HG03159 (cell line): ENCODE measurements around the gene CD14.
A peak's percentile ranks its signal among the peaks of the same experiment; 100 is the strongest.
"Not testable (repeated sequence)": the region's sequence is repeated elsewhere in the genome, so short reads cannot be mapped to it uniquely, and the experiment has no call there.

Source experiments
- ATAC-seq: cut with Tn5 transposase; IDR thresholded peaks from one replicate; pipeline ENCODE4 v1.9.1; 2021; ENCODE audit warnings: mild to moderate bottlenecking, moderate library complexity; ENCODE audit not compliant: unreplicated experiment

CD14 gene

GRCh38 chr5:140635291-140636257 lies 2.6 kb upstream of the CD14 start:
- ATAC-seq = no peak

- ATAC-seq = no peak
Observed at GRCh38 chr5:140634103-140634502, 1.1 kb upstream of the CD14 start.

- ATAC-seq = no peak
Observed at GRCh38 chr5:140633501-140633900, 526 bp upstream of the CD14 start.

GRCh38 chr5:140632366-140633020 lies 482 bp downstream of the CD14 start:
- ATAC-seq = peak; percentile 40

GRCh38 chr5:140631831-140632365 lies 1.1 kb downstream of the CD14 start:
- peak; percentile 38 for ATAC-seq

GRCh38 chr5:140631036-140631417 lies 1.9 kb downstream of the CD14 start:
- no peak for ATAC-seq

GRCh38 chr5:140630292-140631035 lies 2.5 kb downstream of the CD14 start:
- no peak for ATAC-seq

GRCh38 chr5:140628711-140629110 lies 4.3 kb downstream of the CD14 start:
- ATAC-seq = no peak

GRCh38 chr5:140627972-140628371 lies 5.0 kb downstream of the CD14 start:
- ATAC-seq = no peak

GRCh38 chr5:140624886-140625285 lies 8.1 kb downstream of the CD14 start:
- not testable (repeated sequence) for ATAC-seq

- not testable (repeated sequence) for ATAC-seq
Observed at GRCh38 chr5:140623061-140623460, 9.9 kb downstream of the CD14 start.

- no peak for ATAC-seq
Observed at GRCh38 chr5:140622301-140622700, 10.7 kb downstream of the CD14 start.

GRCh38 chr5:140611020-140611521 lies 21.9 kb downstream of the CD14 start:
- ATAC-seq = no peak

- ATAC-seq = no peak
Observed at GRCh38 chr5:140609126-140609525, 23.8 kb downstream of the CD14 start.

GRCh38 chr5:140608722-140609121 lies 24.3 kb downstream of the CD14 start:
- no peak for ATAC-seq

GRCh38 chr5:140607031-140607430 lies 25.9 kb downstream of the CD14 start:
- ATAC-seq = no peak

GRCh38 chr5:140605879-140606278 lies 27.1 kb downstream of the CD14 start:
- no peak for ATAC-seq

- ATAC-seq = no peak
Observed at GRCh38 chr5:140603734-140604133, 29.2 kb downstream of the CD14 start.

GRCh38 chr5:140603446-140603698 lies 29.6 kb downstream of the CD14 start:
- not testable (repeated sequence) for ATAC-seq

- no peak for ATAC-seq
Observed at GRCh38 chr5:140602147-140602546, 30.8 kb downstream of the CD14 start.

GRCh38 chr5:140600096-140600495 lies 32.9 kb downstream of the CD14 start:
- no peak for ATAC-seq
